Measurements from ENCODE around the gene WDR17.

DNA sequence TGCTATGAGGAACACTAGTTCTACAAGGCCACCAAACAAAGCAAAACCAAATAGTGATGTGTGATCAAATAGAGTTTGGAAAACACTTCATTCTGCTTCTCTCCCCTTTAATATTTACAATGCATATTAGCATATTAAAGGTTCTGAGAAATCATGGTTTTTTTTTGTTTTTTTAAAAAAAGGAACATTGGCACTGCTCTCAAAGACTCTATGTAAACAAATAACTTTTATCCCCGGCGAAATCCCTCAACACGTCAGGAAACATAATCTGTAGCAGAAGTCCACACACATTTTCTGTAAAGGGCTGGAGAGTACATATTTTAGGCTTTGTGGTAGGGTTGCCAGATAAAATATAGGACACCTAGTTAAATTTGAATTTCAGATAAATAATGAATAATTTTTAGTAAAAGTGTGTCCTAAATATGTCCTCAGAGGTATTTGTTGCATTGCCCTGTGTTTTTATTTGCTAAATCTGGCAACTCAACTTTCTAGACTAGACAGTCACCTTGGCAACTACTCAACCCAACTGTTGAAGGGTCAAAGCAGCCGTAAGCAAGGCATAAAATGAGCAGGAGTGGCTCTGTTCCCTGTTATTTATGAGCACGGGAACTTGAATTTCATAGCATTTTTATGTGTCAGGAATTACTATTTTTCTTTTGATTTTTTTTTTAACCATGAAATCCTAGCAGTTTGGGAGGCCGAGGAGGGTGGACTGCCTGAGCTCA is 121.2 kb downstream of the WDR17 start:
- TF ChIP-seq, protein P1, sequence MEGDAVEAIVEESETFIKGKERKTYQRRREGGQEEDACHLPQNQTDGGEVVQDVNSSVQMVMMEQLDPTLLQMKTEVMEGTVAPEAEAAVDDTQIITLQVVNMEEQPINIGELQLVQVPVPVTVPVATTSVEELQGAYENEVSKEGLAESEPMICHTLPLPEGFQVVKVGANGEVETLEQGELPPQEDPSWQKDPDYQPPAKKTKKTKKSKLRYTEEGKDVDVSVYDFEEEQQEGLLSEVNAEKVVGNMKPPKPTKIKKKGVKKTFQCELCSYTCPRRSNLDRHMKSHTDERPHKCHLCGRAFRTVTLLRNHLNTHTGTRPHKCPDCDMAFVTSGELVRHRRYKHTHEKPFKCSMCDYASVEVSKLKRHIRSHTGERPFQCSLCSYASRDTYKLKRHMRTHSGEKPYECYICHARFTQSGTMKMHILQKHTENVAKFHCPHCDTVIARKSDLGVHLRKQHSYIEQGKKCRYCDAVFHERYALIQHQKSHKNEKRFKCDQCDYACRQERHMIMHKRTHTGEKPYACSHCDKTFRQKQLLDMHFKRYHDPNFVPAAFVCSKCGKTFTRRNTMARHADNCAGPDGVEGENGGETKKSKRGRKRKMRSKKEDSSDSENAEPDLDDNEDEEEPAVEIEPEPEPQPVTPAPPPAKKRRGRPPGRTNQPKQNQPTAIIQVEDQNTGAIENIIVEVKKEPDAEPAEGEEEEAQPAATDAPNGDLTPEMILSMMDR (IDR thresholded peaks at IDR 0.05; ENCODE audit: low read depth, low read length), result no peak
- no peak for TF ChIP-seq EZH2phosphoT487 (IDR thresholded peaks at IDR 0.05; ENCODE audit: low read depth)
